Amniotic stem cell (primary cell): ENCODE data around the gene NDUFA8.

Experiments
- DNase-seq: peaks from one replicate; lab custom pipeline; 2025; lab: John Stamatoyannopoulos, UW

Gene NDUFA8

DNA sequence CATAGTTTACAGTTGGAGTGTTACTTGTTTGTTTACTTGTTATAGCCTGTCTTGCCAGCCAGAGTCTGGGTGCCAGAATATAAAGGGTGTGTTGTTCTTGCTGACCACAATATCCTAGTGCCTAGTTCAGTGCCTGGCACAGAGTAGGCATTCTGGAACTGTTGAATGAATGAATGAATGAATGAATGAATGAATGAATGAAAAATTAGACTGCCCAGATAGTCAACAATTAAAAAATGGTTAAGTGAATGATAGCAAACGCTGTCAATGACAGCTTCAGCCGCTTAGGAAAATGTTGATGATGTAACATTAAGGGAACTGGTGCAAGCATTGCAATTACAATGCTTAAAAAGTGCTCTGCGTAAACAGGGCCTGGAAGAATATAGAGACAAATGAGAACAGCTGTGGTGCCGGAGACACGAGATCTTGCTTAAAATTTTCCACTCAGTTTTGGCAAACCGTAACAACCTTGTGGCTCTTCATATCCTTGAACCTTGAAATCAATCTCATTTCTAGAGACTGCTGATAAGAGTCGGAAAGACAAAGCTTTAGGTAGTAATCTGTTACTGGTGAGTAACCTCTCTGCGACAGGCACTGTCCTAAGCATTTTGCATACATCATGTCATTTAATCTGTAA, 61.8 kb downstream of the NDUFA8 start:
- DNase-seq: no peak

DNA sequence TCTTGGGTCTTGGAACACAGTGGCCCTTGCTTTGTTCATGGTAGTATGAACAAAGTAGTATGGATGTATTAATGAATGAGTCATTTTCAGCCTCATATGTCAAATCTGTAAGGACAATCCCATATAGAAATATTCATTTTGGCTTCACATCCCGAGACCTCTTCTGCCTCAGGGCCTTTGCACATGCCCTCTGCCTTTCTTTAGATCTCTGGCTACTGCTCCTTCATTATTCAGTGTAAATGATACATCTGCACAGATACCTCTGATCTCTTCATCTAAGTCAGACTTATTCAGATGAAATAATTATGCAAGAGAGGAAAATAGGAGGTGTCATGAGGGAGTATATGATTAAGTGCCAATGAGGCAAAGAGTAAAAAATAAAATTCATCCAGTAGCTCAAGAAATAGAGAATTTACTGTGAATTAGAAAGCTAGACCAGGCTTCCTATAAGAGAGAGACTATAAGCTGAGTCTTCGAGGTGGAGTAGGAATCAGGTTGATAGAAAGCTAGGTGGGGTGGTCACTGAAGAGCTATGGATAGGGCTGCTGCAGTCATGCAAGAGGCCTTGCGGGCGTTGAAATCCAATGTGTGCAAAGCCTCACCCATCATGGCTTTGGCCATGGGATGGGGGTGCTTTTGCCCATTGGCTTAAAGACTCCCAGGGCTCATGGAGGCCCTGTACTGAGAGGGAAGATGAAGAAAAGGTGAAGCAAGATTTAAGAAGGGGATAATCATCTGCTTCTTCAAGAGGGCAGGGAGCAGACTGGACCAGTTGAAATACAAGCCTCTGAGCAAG, 62.8 kb downstream of the NDUFA8 start:
- no peak for DNase-seq

DNA sequence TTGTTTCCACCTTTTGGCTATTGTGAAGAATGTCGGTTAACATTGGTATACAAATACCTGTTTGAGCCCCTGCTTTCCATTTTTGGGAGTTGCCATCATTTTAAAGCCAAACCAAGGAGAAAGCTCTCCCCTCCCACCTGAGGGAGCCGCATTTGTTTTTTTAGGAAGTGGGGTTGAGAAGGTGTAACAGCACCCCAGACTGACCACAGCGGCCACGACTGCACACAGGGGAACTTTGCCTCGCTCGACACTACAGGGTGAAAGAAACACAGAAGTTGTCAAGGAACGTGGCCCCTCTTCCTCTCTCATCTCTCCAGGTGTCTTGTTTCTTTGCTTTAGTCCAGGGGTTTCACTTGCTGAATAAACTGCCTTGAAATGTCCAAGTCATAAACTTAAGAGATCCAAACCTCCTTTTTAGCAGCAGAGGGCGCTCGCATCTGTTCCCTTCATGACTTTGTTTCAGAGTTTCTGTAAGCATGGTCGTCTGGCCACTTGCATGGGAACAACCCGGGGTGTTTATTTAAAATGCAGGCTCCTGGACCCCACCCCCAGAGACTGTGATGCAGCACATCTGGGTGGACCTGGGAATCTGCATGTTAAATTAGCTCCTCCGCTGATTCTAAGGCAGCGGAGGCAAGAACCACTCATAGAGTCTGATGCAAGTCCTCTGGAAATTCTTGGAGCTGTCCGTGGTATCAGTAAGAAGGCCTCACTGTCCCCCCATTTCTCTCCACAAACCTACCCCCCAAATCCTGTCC, 64.4 kb downstream of the NDUFA8 start:
- DNase-seq: peak; percentile 12
